ENCODE results near the gene DROSHA.
A peak's percentile ranks its signal among the peaks of the same experiment; 100 is the strongest.

DROSHA gene

GRCh38 chr5:31530541-31531265 is 1.2 kb downstream of the DROSHA start:
- TF ChIP-seq CTCF (IDR thresholded peaks at IDR 0.05; ENCODE audit: borderline replicate concordance, extremely low read depth, low read length, poor library complexity, severe bottlenecking) (no peak), EZH2 (IDR thresholded peaks at IDR 0.05; ENCODE audit: borderline replicate concordance, low read depth, low read length, severe bottlenecking) (no peak)
- Histone ChIP-seq H3K9me3 (ENCODE audit: insufficient read depth, low read length, severe bottlenecking) (no peaks in the 10 kb centered on the region), H3K9ac (ENCODE audit: low read depth, low read length) (peak overlapping the region; percentile 86), H3K4me2 (ENCODE audit: insufficient read depth, low read length) (peak overlapping the region; percentile 80), H4K20me1 (ENCODE audit: insufficient read depth, low read length) (peaks cover 15% of the 10 kb centered on the region), H3K36me3 (ENCODE audit: insufficient read depth, low read length) (peaks cover 56% of the 10 kb centered on the region), H3K4me1 (ENCODE audit: insufficient read depth, low read length) (peaks cover 38% of the 10 kb centered on the region), H3K27ac (ENCODE audit: low read length) (peak overlapping the region; percentile 79), H3K27me3 (ENCODE audit: insufficient read depth, low read length, poor library complexity) (no peaks in the 10 kb centered on the region), H2AFZ (ENCODE audit: low read depth, low read length) (peak overlapping the region; percentile 96; the same call in 1 of the 2 replicates), H3K79me2 (ENCODE audit: insufficient read depth, low read length) (peaks cover 65% of the 10 kb centered on the region), H3K4me3 (ENCODE audit: low read depth in 1 of 2, low read length in 2 of 2) (peak overlapping the region; percentile 64 to 84; a peak in 3 of 4 replicates)
- no peak for ATAC-seq (ENCODE audit: insufficient read depth, low read depth)
- DNase-seq, result no peak

GRCh38 chr5:31523041-31523440 is 8.9 kb downstream of the DROSHA start:
- DNase-seq, result no peak
- ATAC-seq (ENCODE audit: insufficient read depth, low read depth), result no peak
- TF ChIP-seq CTCF (IDR thresholded peaks at IDR 0.05; ENCODE audit: borderline replicate concordance, extremely low read depth, low read length, poor library complexity, severe bottlenecking) (no peak), EZH2 (IDR thresholded peaks at IDR 0.05; ENCODE audit: borderline replicate concordance, low read depth, low read length, severe bottlenecking) (no peak)
- H3K36me3 ChIP-seq (ENCODE audit: insufficient read depth, low read length), result peaks cover 78% of the 10 kb centered on the region
- peaks cover 18% of the 10 kb centered on the region; the same call in 1 of the 2 replicates for H3K79me2 ChIP-seq (ENCODE audit: insufficient read depth, low read length)
- no peaks in the 10 kb centered on the region for H3K4me1 ChIP-seq (ENCODE audit: insufficient read depth, low read length)
- H3K4me3 ChIP-seq (ENCODE audit: low read depth in 1 of 2, low read length in 2 of 2), result no peak overlapping the region
- H2AFZ ChIP-seq (ENCODE audit: low read depth, low read length), result no peak overlapping the region
- no peaks in the 10 kb centered on the region for H3K27me3 ChIP-seq (ENCODE audit: insufficient read depth, low read length, poor library complexity)
- H3K27ac ChIP-seq (ENCODE audit: low read length), result no peak overlapping the region
- H3K9me3 ChIP-seq (ENCODE audit: insufficient read depth, low read length, severe bottlenecking), result no peaks in the 10 kb centered on the region
- H3K9ac ChIP-seq (ENCODE audit: low read depth, low read length), result no peak overlapping the region
- H4K20me1 ChIP-seq (ENCODE audit: insufficient read depth, low read length), result peaks cover 14% of the 10 kb centered on the region; the same call in 1 of the 2 replicates
- no peak overlapping the region for H3K4me2 ChIP-seq (ENCODE audit: insufficient read depth, low read length)

- H4K20me1 ChIP-seq (ENCODE audit: insufficient read depth, low read length), result no peaks in the 10 kb centered on the region
- no peaks in the 10 kb centered on the region for H3K27me3 ChIP-seq (ENCODE audit: insufficient read depth, low read length, poor library complexity)
- H3K4me2 ChIP-seq (ENCODE audit: insufficient read depth, low read length), result no peak overlapping the region
- TF ChIP-seq CTCF (IDR thresholded peaks at IDR 0.05; ENCODE audit: borderline replicate concordance, extremely low read depth, low read length, poor library complexity, severe bottlenecking) (no peak), EZH2 (IDR thresholded peaks at IDR 0.05; ENCODE audit: borderline replicate concordance, low read depth, low read length, severe bottlenecking) (no peak)
- H3K9me3 ChIP-seq (ENCODE audit: insufficient read depth, low read length, severe bottlenecking), result no peaks in the 10 kb centered on the region
- H3K4me1 ChIP-seq (ENCODE audit: insufficient read depth, low read length), result peaks cover 15% of the 10 kb centered on the region
- no peak overlapping the region for H3K4me3 ChIP-seq (ENCODE audit: low read depth in 1 of 2, low read length in 2 of 2)
- H2AFZ ChIP-seq (ENCODE audit: low read depth, low read length), result no peak overlapping the region
- H3K36me3 ChIP-seq (ENCODE audit: insufficient read depth, low read length), result peaks cover 71% of the 10 kb centered on the region
- ATAC-seq (ENCODE audit: insufficient read depth, low read depth), result peak; percentile 82
- H3K79me2 ChIP-seq (ENCODE audit: insufficient read depth, low read length), result peaks cover 3% of the 10 kb centered on the region; the same call in 1 of the 2 replicates
- no peak for DNase-seq
- no peak overlapping the region; the same call in 1 of the 2 replicates for H3K27ac ChIP-seq (ENCODE audit: low read length)
- H3K9ac ChIP-seq (ENCODE audit: low read depth, low read length), result no peak overlapping the region
These were observed 15.1 kb downstream of the DROSHA start for GRCh38 chr5:31516802-31517201.

All from DND-41 (cell line).